ENCODE measurements around the gene GZMH.
"Not testable (repeated sequence)": the region's sequence is repeated elsewhere in the genome, so short reads cannot be mapped to it uniquely, and the experiment has no call there.

The GZMH gene

DNA sequence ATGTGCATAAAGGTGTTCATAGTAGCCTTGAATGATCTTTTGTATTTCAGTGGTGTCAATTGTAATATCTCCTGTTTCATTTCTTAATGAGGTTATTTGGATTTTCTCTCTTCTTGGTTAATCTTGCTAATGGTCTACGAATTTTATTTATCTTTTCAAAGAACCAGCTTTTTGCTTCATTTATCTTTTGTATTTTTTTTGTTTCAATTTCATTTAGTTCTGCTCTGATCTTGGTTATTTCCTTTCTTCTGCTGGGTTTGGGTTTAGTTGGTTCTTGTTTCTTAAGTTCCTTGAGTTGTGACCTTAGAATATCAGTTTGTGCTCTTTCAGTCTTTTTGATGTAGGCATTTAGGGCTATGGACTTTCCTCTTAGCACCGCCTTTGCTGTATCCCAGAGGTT lies 18.5 kb downstream of the GZMH start:
- DNase-seq, result not testable (repeated sequence)

DNA sequence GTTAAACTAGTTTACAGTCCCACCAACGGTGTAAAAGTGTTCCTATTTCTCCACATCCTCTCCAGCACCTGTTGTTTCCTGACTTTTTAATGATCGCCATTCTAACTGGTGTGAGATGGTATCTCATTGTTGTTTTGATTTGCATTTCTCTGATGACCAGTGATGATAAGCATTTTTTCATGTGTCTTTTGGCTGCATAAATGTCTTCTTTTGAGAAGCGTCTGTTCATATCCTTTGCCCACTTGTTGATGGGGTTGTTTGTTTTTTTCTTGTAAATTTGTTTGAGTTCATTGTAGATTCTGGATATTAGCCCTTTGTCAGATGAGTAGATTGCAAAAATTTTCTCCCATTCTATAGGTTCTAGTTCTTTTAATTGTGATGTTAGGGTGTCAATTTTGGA lies 25.1 kb downstream of the GZMH start:
- not testable (repeated sequence) for DNase-seq

DNA sequence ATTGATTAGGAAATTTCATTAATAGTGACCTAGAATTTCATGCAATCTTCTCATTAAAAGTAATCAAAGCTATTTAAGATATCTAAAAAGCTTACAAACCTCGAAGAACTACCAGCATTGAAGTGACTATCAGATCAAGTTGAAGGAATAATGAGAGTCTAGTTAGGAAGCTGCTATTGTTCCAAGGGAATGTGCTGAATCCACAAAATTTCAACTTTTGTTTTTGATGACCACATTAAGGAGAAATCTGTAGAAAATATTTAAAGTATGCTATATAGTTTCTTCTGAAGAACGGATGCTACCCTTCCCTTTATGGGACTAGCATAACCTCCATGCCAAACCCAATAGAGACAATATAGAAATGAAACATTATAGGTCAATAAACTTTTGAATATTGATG lies 30.9 kb downstream of the GZMH start:
- no peak for DNase-seq

DNA sequence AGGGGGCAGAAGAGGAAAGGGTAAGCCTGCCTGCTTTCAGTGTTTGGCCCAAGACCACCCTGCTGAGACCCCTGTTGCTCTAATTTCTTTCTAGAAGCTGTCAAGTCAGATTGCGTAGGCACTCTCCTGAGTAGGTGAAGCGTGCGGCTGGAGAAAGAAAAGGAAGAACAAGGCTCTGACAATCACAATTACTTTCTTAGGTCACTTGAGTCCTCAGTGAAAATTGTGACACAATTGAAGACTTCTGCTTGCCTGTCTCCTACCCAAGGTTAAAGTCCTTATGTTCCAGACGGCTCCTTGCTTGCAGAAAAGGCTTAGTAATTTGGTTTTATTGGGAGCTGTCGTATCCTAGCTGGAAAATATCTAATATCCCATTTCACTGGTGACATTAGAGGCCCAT lies 32.7 kb downstream of the GZMH start:
- no peak for DNase-seq

DNA sequence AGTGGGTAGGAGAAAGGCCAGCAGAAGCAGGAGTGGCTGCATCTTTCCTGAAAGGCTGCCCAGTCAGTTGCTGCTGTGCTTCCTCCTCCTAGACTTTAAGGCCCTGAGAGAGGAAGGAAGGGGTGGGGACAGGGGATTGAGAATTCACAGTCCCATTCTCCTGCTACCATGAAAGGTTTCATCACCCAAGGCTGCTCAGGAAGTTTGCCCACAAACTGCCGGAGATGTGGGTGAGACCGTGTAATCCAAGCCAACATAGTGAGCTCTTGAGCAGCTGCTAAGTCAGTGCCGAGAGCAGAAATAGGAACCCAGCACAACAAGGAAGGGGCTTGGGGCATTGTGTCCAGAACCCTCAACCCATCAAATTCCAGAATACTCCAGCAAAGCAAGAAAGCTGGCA lies 33.3 kb downstream of the GZMH start, which contains the start of gene CTSG:
TSS of gene CTSG (minus strand) at position 69 of the 400 bp plus-strand sequence. CDS start at position 42, 27 bp downstream.
- DNase-seq, result no peak

DNA sequence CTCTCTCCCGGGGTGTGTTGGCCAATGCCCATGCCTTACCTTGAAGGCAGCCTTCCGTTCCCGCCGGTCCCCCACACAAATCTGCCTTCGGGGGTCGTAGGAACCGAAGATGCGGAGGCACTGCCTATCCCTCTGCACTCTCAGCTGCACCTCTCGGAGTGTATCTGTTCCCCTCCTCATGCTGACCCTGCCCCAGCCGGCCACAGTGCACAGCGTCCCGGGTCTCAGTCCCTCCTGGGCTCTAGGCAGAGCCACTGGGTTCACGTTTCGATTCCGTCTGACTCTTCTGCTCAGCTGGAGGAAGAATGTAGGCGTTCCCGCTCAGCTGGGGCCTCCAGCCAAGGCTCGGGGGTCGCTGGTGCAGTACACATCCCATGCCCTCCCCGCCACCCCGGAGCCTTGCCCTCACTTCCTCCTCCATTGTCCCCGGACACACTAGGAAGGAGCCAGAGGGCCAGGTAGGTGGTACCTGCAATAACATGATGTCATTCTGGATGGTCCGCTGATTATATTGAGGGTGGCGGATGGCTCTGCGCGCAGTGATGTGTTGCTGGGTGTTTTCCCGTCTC lies 35.2 kb downstream of the GZMH start:
- DNase-seq, result no peak

DNA sequence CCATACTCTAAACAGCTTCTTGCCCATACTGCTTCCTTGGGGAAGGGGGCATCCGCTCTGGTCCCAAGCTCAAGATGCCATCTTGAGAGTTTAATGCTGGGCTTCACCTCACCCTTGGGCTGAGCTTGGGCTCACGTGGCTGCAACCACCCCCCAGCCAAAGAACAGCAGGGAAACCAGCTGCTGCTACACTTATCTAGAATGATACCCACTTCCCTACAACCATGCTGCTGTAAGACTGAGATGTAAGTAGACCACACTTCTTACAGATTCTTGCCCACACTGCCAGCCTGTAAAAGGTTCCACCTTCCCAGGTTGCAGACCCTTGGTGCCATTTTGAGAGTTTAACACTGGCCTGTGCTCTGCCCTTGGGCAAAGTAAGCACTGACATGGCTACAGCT lies 43.2 kb downstream of the GZMH start:
- DNase-seq, result no peak

DNA sequence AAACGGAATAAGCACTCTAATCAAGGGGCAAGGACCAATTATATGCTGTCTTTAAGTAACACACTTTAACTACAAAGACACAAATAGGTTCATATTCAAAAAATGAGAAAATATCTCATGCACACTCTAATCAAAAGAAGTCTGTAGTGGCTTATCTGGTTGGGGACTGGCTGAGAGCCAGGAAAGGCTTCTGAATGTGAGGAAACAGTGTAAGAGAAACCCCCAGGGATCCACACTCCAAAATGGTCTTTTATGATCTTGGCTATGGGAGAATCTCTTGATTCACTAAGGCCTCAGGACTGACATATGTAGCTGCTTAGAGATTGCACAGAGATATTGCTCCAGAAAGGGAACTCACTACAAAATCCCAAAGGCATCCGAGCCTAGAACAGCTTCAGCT lies 43.7 kb downstream of the GZMH start:
- DNase-seq, result no peak

DNA sequence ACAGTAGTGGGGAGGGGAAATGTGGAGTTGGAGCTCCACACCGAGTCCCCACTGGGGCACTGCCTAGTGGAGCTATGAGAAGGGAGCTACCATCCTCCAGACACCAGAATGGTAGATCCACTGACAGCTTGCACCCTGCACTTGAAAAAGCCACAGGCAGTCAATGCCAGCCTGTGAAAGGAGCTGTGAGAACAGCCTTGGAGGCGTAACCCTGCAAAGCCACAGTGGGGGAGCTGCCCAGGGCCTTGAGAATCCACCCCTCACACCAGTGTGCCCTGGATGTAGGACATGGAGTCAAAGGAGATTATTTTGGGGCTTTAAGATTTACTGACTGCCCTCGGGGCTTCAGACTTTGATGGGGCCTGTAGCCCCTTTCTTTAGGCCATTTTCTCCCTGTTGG lies 46.0 kb downstream of the GZMH start:
- no peak for DNase-seq

DNA sequence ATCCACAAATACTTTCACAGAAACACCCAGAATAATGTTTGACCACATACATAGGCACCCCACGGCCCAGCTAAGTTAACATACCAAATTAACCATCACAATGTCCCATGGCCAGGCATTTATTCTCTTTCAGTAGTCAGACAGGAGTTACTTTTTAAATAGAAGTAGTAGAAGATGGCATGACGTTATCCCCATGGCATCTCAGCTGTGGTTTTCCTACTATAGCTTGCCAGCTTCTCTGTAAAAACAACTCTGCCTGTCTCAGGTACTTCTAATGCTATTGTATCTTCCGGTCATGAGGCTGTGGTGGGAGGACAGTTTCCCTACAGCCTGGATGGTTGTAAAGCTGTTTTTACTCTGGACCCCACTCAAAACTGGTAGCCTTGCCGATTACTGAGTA lies 52.7 kb downstream of the GZMH start:
- no peak for DNase-seq

Measured in activated CD4-positive, alpha-beta T cell treated with anti-CD3 and anti-CD28 coated beads for 4 hours (primary cell).